ENCODE results near the gene PRKN. TPM values are rescaled to one million over a fixed set of nuclear protein-coding genes. Genes with fewer than 3 reads are reported as not detected.

Gene PRKN
- total and polyA plus RNA-seq, 2 experiments from 2014 or later = 0.10 to 0.84 TPM

GRCh38 chr6:161442420-161442819 lies 1285.1 kb downstream of the PRKN start:
- Histone ChIP-seq H4K20me1 (replicated peaks; ENCODE audit: insufficient read depth) (no peaks in the 10 kb centered on the region), H3K4me1 (ENCODE audit: insufficient read depth) (peaks cover 10% of the 10 kb centered on the region; the same call in 1 of the 2 replicates), H3K27ac (ENCODE audit: low read depth) (no peak overlapping the region), H3K4me3 (no peak overlapping the region), H2AFZ (no peak overlapping the region), H3K27me3 (ENCODE audit: insufficient read depth) (peaks cover 8% of the 10 kb centered on the region; the same call in 1 of the 2 replicates), H3F3A (replicated peaks; ENCODE audit: low read depth) (no peaks in the 10 kb centered on the region), H3K36me3 (ENCODE audit: insufficient read depth) (no peaks in the 10 kb centered on the region), H3K79me2 (replicated peaks; ENCODE audit: insufficient read depth) (no peaks in the 10 kb centered on the region), H3K9me2 (ENCODE audit: insufficient read depth) (no peaks in the 10 kb centered on the region), H3K4me2 (no peak overlapping the region)
- no peak for TF ChIP-seq ETS1 (IDR thresholded peaks at IDR 0.05)
- no peak for TF ChIP-seq ZNF114 (CRISPR knock-in tag; IDR thresholded peaks at IDR 0.05)
- TF ChIP-seq CTCF (conservative IDR thresholded peaks at IDR 0.05; ENCODE audit: low read depth in 2 of 2) = no peak
- no peak for TF ChIP-seq ZNF331 (CRISPR knock-in tag; IDR thresholded peaks at IDR 0.05; ENCODE audit: low read depth)
- no peak for TF ChIP-seq CREB1 (CRISPR knock-in tag; IDR thresholded peaks at IDR 0.05; ENCODE audit: low read depth)
- no peak for TF ChIP-seq JUNB (IDR thresholded peaks at IDR 0.05; ENCODE audit: unreplicated experiment)
- no peak for TF ChIP-seq POLR2AphosphoS5 (IDR thresholded peaks at IDR 0.05; ENCODE audit: low read depth)
- TF ChIP-seq STAT1 (IDR thresholded peaks at IDR 0.05; ENCODE audit: unreplicated experiment) = no peak
- no peak for TF ChIP-seq NANOG (IDR thresholded peaks at IDR 0.05; ENCODE audit: borderline replicate concordance)
- TF ChIP-seq ZNF462 (CRISPR knock-in tag; IDR thresholded peaks at IDR 0.05) = no peak
- no peak for TF ChIP-seq REST (IDR thresholded peaks at IDR 0.05; ENCODE audit: unreplicated experiment)
- Mint-ChIP-seq H3K4me3 (no peak overlapping the region), H3K9me3 (no peaks in the 10 kb centered on the region), H3K27ac (no peak overlapping the region), H3K27me3 (ENCODE audit: insufficient read depth, low read depth, poor library complexity) (peaks cover 13% of the 10 kb centered on the region), H3K36me3 (ENCODE audit: low read depth) (no peaks in the 10 kb centered on the region), H3K4me1 (peaks cover 27% of the 10 kb centered on the region)
- ATAC-seq (no peak), DNase-seq (ENCODE audit: low spot score) (no peak)

Measured in GM23338 (cell line).